Hepatocyte (in vitro differentiated cells): ENCODE data around the gene OR8G1. TPM values are rescaled to one million over a fixed set of nuclear protein-coding genes. Genes with fewer than 3 reads are reported as not detected.

Source experiments
- DNase-seq: peaks from one replicate; pipeline ENCODE4 v3.0.0-alpha.2; 2016; ENCODE audit warnings: low spot score
- H2AFZ ChIP-seq: fragments of 200-600 bp; sonication (generic); 2 replicates; pipeline ENCODE4 v1.6.0; 2016; ENCODE audit warnings: antibody characterized with exemption, mild to moderate bottlenecking
- H3K27ac ChIP-seq: fragments of 200-600 bp; sonication (generic); 2 replicates; pipeline ENCODE4 v1.5.1; 2016; ENCODE audit warnings: mild to moderate bottlenecking
- H3K27me3 ChIP-seq: fragments of 200-600 bp; sonication (generic); 2 replicates; pipeline ENCODE4 v1.6.1; 2016
- H3K36me3 ChIP-seq: fragments of 200-600 bp; sonication (generic); replicated peaks from 2 replicates; pipeline ENCODE4 v1.5.1; 2016; ENCODE audit warnings: low read depth; ENCODE audit not compliant: insufficient read depth
- H3K4me1 ChIP-seq: fragments of 200-600 bp; sonication (generic); 2 replicates; pipeline ENCODE4 v1.5.1; 2016; ENCODE audit warnings: mild to moderate bottlenecking, moderate library complexity; ENCODE audit not compliant: insufficient read depth
- H3K4me2 ChIP-seq: fragments of 200-600 bp; sonication (generic); 2 replicates; pipeline ENCODE4 v1.6.0; 2016
- H3K4me3 ChIP-seq: fragments of 200-600 bp; sonication (generic); 2 replicates; pipeline ENCODE4 v1.5.1; 2016; ENCODE audit warnings: mild to moderate bottlenecking
- H3K79me2 ChIP-seq: fragments of 200-600 bp; sonication (generic); 2 replicates; pipeline ENCODE4 v1.6.0; 2017; ENCODE audit warnings: mild to moderate bottlenecking
- H3K9me2 ChIP-seq: fragments of 200-600 bp; sonication (generic); replicated peaks from 2 replicates; pipeline ENCODE4 v1.6.0; 2017; ENCODE audit warnings: mild to moderate bottlenecking; ENCODE audit not compliant: insufficient read depth
- H3K9me3 ChIP-seq: fragments of 200-600 bp; sonication (generic); 2 replicates; pipeline ENCODE4 v1.5.1; 2016; ENCODE audit warnings: low read depth, mild to moderate bottlenecking
- H4K20me1 ChIP-seq: fragments of 200-600 bp; sonication (generic); 2 replicates; pipeline ENCODE4 v1.6.0; 2016; ENCODE audit warnings: mild to moderate bottlenecking; ENCODE audit not compliant: insufficient read depth, poor library complexity, severe bottlenecking
- CTCF ChIP-seq: fragments of 200-600 bp; sonication (generic); IDR thresholded peaks from 2 replicates; pipeline ENCODE4 v1.5.1; 2016; ENCODE audit warnings: antibody characterized with exemption, mild to moderate bottlenecking; ENCODE audit not compliant: poor library complexity
- EZH2 ChIP-seq: fragments of 200-600 bp; sonication (generic); IDR thresholded peaks from 2 replicates; pipeline ENCODE4 v1.6.1; 2016; ENCODE audit warnings: antibody characterized with exemption, mild to moderate bottlenecking, borderline replicate concordance
- EZH2phosphoT487 ChIP-seq: fragments of 200-600 bp; sonication (generic); IDR thresholded peaks from one replicate; pipeline ENCODE4 v1.6.1; 2018; ENCODE audit warnings: antibody characterized with exemption, mild to moderate bottlenecking, low read depth, moderate library complexity; ENCODE audit not compliant: unreplicated experiment, severe bottlenecking
- WGBS: methylation state at CpG from one replicate; pipeline ENCODE4 v1.1.6; 2016; ENCODE audit warnings: low lambda C conversion rate; ENCODE audit errors: missing lambda C conversion rate; 5-methylcytosine and 5-hydroxymethylcytosine counted together
- polyA plus RNA-seq: library from polyadenylated mRNA; unstranded; fragments of >200 nt; fragmentation: Nextera tagmentation; extraction: Ambion mirVana; gene quantifications from 2 replicates; pipeline ENCODE4 v1.2.1, GENCODE V29; 2016
- total RNA-seq: library from RNA; depleted of rRNA; stranded (reverse); fragments of >200 nt; gene quantifications from 2 replicates; pipeline ENCODE4 v1.2.3, GENCODE V29; 2014

Gene OR8G1
- total and polyA plus RNA-seq, 2 experiments from 2014 or later = not detected

DNA sequence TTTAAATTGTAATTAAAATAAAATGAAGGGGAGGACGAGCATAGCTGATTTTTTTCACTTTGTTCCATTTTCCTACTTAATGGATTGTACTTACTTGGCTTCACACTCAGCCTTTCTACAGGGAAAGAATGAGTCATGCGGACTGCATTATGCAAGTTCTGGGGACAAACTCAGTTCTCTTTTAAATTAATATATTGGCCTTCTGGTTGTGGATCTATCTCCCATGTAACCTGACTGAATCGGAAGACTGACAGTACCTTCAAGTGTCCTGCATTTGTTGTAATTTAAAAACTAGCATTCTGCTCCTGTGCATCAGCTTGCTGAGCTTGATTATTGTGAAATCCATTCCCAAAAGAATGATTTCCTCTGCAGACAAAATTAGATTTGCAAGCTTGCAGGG lies 60.7 kb downstream of the OR8G1 start:
- no peak overlapping the region for H3K4me2 ChIP-seq
- no peak overlapping the region for H3K27ac ChIP-seq
- TF ChIP-seq EZH2 (no peak), EZH2phosphoT487 (no peak), CTCF (no peak)
- 86% methylated on average over 3 of the region's 3 CpGs for WGBS
- no peak for DNase-seq
- H3K27me3 ChIP-seq = no peaks in the 10 kb centered on the region
- H3K4me3 ChIP-seq = no peak overlapping the region
- H3K9me3 ChIP-seq = no peaks in the 10 kb centered on the region
- H3K36me3 ChIP-seq = no peaks in the 10 kb centered on the region
- H2AFZ ChIP-seq = no peak overlapping the region
- no peaks in the 10 kb centered on the region for H3K9me2 ChIP-seq
- no peaks in the 10 kb centered on the region for H3K79me2 ChIP-seq
- H3K4me1 ChIP-seq = no peaks in the 10 kb centered on the region
- H4K20me1 ChIP-seq = no peaks in the 10 kb centered on the region

- no peaks in the 10 kb centered on the region for H3K9me2 ChIP-seq
- no peaks in the 10 kb centered on the region for H3K79me2 ChIP-seq
- no peak overlapping the region for H3K27ac ChIP-seq
- no peak overlapping the region for H3K4me3 ChIP-seq
- H2AFZ ChIP-seq = no peak overlapping the region
- no peaks in the 10 kb centered on the region for H3K4me1 ChIP-seq
- DNase-seq = no peak
- no peaks in the 10 kb centered on the region for H4K20me1 ChIP-seq
- H3K36me3 ChIP-seq = no peaks in the 10 kb centered on the region
- no peaks in the 10 kb centered on the region for H3K9me3 ChIP-seq
- H3K27me3 ChIP-seq = no peaks in the 10 kb centered on the region
- H3K4me2 ChIP-seq = no peak overlapping the region
- 58% methylated on average over 3 of the region's 3 CpGs for WGBS
- TF ChIP-seq EZH2 (no peak), EZH2phosphoT487 (no peak), CTCF (no peak)
These were observed 61.6 kb downstream of the OR8G1 start for GRCh38 chr11:124302347-124303125.

Other genes with a start within 250 kb of the OR8G1 start
- gene OR10G6, start 245.9 kb upstream of the OR8G1 start, total RNA-seq = not detected in 2 replicates
- not detected in 2 replicates for gene OR10G6, start 245.9 kb upstream of the OR8G1 start, polyA plus RNA-seq
- 0.17 and 0.64 TPM in 2 replicates for gene OR10G4, start 228.1 kb upstream of the OR8G1 start, total RNA-seq
- gene OR10G4, start 228.1 kb upstream of the OR8G1 start, polyA plus RNA-seq = not detected in 2 replicates
- gene OR10G9, start 218.1 kb upstream of the OR8G1 start, total RNA-seq = not detected in 2 replicates
- gene OR10G9, start 218.1 kb upstream of the OR8G1 start, polyA plus RNA-seq = not detected in 2 replicates
- gene OR10G8, start 214.3 kb upstream of the OR8G1 start, total RNA-seq = 0.16 and 0.47 TPM in 2 replicates
- gene OR10G8, start 214.3 kb upstream of the OR8G1 start, polyA plus RNA-seq = not detected in 2 replicates
- not detected in 2 replicates for gene OR10G7, start 199.8 kb upstream of the OR8G1 start, total RNA-seq
- gene OR10G7, start 199.8 kb upstream of the OR8G1 start, polyA plus RNA-seq = not detected in 2 replicates
- 19.1 and 21.6 TPM in 2 replicates for gene VWA5A, start 125.6 kb upstream of the OR8G1 start, total RNA-seq
- gene VWA5A, start 125.6 kb upstream of the OR8G1 start, polyA plus RNA-seq = 18.9 and 26.3 TPM in 2 replicates
- 0.03 TPM in 1 of 2 replicates, not detected in the other for gene OR10D3, start 57.8 kb upstream of the OR8G1 start, total RNA-seq
- gene OR10D3, start 57.8 kb upstream of the OR8G1 start, polyA plus RNA-seq = not detected in 2 replicates
- not detected in 2 replicates for gene OR8G5, start 15.3 kb downstream of the OR8G1 start, total RNA-seq
- not detected in 2 replicates for gene OR8G5, start 15.3 kb downstream of the OR8G1 start, polyA plus RNA-seq
- gene OR8D1, start 72.9 kb downstream of the OR8G1 start, total RNA-seq = not detected in 2 replicates
- gene OR8D1, start 72.9 kb downstream of the OR8G1 start, polyA plus RNA-seq = not detected in 2 replicates
- not detected in 2 replicates for gene OR8D2, start 79.1 kb downstream of the OR8G1 start, total RNA-seq
- not detected in 2 replicates for gene OR8D2, start 79.1 kb downstream of the OR8G1 start, polyA plus RNA-seq
- gene OR8B2, start 143.4 kb downstream of the OR8G1 start, total RNA-seq = not detected in 2 replicates
- gene OR8B2, start 143.4 kb downstream of the OR8G1 start, polyA plus RNA-seq = not detected in 2 replicates
- gene OR8B3, start 157.9 kb downstream of the OR8G1 start, total RNA-seq = not detected in 2 replicates
- not detected in 2 replicates for gene OR8B3, start 157.9 kb downstream of the OR8G1 start, polyA plus RNA-seq
- gene OR8B4, start 183.8 kb downstream of the OR8G1 start, total RNA-seq = not detected in 2 replicates
- not detected in 2 replicates for gene OR8B4, start 183.8 kb downstream of the OR8G1 start, polyA plus RNA-seq
- not detected in 2 replicates for gene OR8B8, start 204.6 kb downstream of the OR8G1 start, total RNA-seq
- not detected in 2 replicates for gene OR8B8, start 204.6 kb downstream of the OR8G1 start, polyA plus RNA-seq